Tibial nerve (tissue), 4 donors: ENCODE results near the gene TMEM41A.

Source experiments
- CTCF ChIP-seq, 5 experiments: fragments of 200-600 bp in 3 of 5; fragments of 450-650 bp in 2 of 5; sonication (generic) in 3 of 5; IDR thresholded peaks; one replicate each; pipeline ENCODE4 v1.5.1; 2016 to 2019; ENCODE audit warnings: antibody characterized with exemption in 5 of 5, mild to moderate bottlenecking in 3 of 5, moderate library complexity in 2 of 5
- EP300 ChIP-seq, 2 donors: sonication (generic); formaldehyde crosslinking; IDR thresholded peaks; one replicate each; pipeline ENCODE4 v1.6.1; 2017; ENCODE audit warnings: antibody characterized with exemption in 2 of 2, mild to moderate bottlenecking in 1 of 2
- POLR2A ChIP-seq, 2 donors: fragments of 450-650 bp; IDR thresholded peaks; one replicate each; pipeline ENCODE4 v1.6.1; 2017; ENCODE audit warnings: antibody characterized with exemption in 2 of 2, mild to moderate bottlenecking in 2 of 2, moderate library complexity in 2 of 2

- TF ChIP-seq POLR2A (IDR thresholded peaks at IDR 0.05), result no peak
- TF ChIP-seq CTCF (IDR thresholded peaks at IDR 0.05), result no peak
- TF ChIP-seq EP300 (IDR thresholded peaks at IDR 0.05), result no peak
These were observed 9.0 kb upstream of the TMEM41A start for GRCh38 chr3:185507883-185508282.
